Natural killer cell (primary cell): ENCODE results near the gene ZMIZ1. TPM values are rescaled to one million over a fixed set of nuclear protein-coding genes. Genes with fewer than 3 reads are reported as not detected.

ENCODE experiments used
- ATAC-seq, 3 donors: fragments of 150-1000 bp in 2 of 3; fragments of 200-7000 bp in 1 of 3; cut with Tn5 transposase; 1 replicate in 1 of 3; 2 replicates in 2 of 3; pipeline ENCODE4 v1.10.0; 2021; ENCODE audit warnings: mild to moderate bottlenecking in 2 of 3, moderate library complexity in 2 of 3
- DNase-seq, 2 donors: peaks; one replicate each; pipeline versions ENCODE4 v3.0.0 to v3.0.0-alpha.2; 2013 to 2021; ENCODE audit warnings: mixed read lengths in 1 of 2
- H3K27ac ChIP-seq: one replicate; pipeline ENCODE4 v1.5.1; 2013; ENCODE audit warnings: mild to moderate bottlenecking, low read length
- H3K27me3 ChIP-seq: one replicate; pipeline ENCODE4 v1.6.1; 2013; ENCODE audit warnings: low read length; ENCODE audit not compliant: control insufficient read depth, insufficient read depth
- H3K36me3 ChIP-seq: one replicate; pipeline ENCODE4 v1.6.1; 2013; ENCODE audit warnings: low read length; ENCODE audit not compliant: control insufficient read depth, insufficient read depth
- H3K4me1 ChIP-seq: one replicate; pipeline ENCODE4 v1.6.1; 2013; ENCODE audit warnings: low read length; ENCODE audit not compliant: control insufficient read depth, insufficient read depth
- H3K4me3 ChIP-seq: one replicate; pipeline ENCODE4 v1.5.1; 2013; ENCODE audit warnings: low read length
- H3K9me3 ChIP-seq: one replicate; pipeline ENCODE4 v1.6.1; 2013; ENCODE audit warnings: low read length; ENCODE audit not compliant: control insufficient read depth, insufficient read depth
- H3K27ac Mint-ChIP-seq, 2 donors: one replicate each; pipeline ENCODE4 v1.8.0; 2022; ENCODE audit warnings: mild to moderate bottlenecking in 2 of 2, mixed read lengths in 2 of 2, moderate library complexity in 1 of 2
- H3K27me3 Mint-ChIP-seq, 2 donors: one replicate each; pipeline ENCODE4 v1.8.0; 2022; ENCODE audit warnings: low read depth in 2 of 2, mixed read lengths in 2 of 2
- H3K36me3 Mint-ChIP-seq: one replicate; pipeline ENCODE4 v1.8.0; 2022; ENCODE audit warnings: mixed read lengths
- H3K4me1 Mint-ChIP-seq, 2 donors: one replicate each; pipeline ENCODE4 v1.8.0; 2022; ENCODE audit warnings: mixed read lengths in 2 of 2
- H3K4me3 Mint-ChIP-seq: one replicate; pipeline ENCODE4 v1.8.0; 2022; ENCODE audit warnings: mild to moderate bottlenecking, moderate library complexity, mixed read lengths
- H3K9me3 Mint-ChIP-seq, 2 donors: one replicate each; pipeline ENCODE4 v1.8.0; 2022; ENCODE audit warnings: mixed read lengths in 2 of 2
- WGBS: methylation state at CpG from one replicate; pipeline ENCODE4 v1.1.7; 2013; ENCODE audit warnings: missing lambda C conversion rate; ENCODE audit not compliant: insufficient coverage; 5-methylcytosine and 5-hydroxymethylcytosine counted together
- intact Hi-C: fragments of 100-400 bp; cut with micrococcal nuclease; formaldehyde crosslinking; loops from one replicate; pipeline ENCODE4 v1.14.2; 2022
- total RNA-seq, 4 donors: library from RNA; stranded (reverse); fragments of 120-200 nt in 1 of 4; gene quantifications; one replicate each; pipeline versions ENCODE4 v1.2.3 to v1.2.4, GENCODE V29; 2013 to 2022
- TF ChIP-seq, protein P1 (sequence below): fragments of 200-600 bp; IDR thresholded peaks from one replicate; pipeline ENCODE4 v1.8.0; 2022; ENCODE audit warnings: antibody characterized with exemption

The ZMIZ1 gene
- total RNA-seq, 3 donors from 2014 or later (not counting 1 experiment from before 2014, with no cell fraction given): 36.5 to 51.5 (median 37.9) TPM

DNA sequence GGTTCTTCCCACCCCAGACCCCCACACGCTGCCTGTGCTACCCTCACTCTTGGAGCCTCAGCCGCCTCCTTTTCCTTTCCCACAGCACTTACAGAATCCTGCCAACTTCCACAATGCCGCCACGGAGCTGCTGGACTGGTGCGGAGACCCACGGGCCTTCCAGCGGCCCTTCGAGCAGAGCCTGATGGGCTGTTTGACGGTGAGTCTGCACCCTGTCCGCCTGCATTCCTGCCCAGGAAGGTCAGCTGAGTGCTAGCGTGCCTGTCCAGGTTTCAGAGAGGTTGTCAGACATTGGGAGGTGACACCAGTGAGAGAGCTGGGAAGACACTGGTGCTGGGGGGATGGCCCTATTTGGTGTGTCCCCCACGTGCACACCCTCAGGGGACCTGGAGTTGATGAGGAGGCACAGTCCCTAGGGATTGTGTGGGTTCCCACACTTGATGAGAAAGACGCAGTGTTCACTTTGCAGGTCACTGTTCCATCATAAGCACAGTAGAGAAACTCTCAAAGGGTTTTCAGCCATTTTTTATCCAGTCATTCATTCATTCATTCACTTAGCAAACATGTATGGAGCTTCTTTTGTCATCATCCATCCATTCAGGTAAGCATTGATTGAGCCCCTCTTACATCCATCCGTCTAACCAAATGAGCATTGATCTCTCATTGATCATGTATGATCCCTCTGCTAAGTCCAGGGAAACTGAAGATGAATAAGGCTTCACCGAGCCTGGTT lies 139.7 kb downstream of the ZMIZ1 start:
- H3K36me3 Mint-ChIP-seq: no peaks in the 10 kb centered on the region
- peaks cover 0 to 7% of the 10 kb centered on the region in 2 donors for H3K4me1 Mint-ChIP-seq
- Histone ChIP-seq H3K27ac (no peak overlapping the region), H3K4me1 (no peaks in the 10 kb centered on the region), H3K4me3 (no peak overlapping the region), H3K9me3 (no peaks in the 10 kb centered on the region), H3K36me3 (peaks cover 11% of the 10 kb centered on the region), H3K27me3 (no peaks in the 10 kb centered on the region)
- ATAC-seq (no peak), DNase-seq (no peak)
- H3K9me3 Mint-ChIP-seq: no peaks in the 10 kb centered on the region
- H3K27me3 Mint-ChIP-seq: no peaks in the 10 kb centered on the region
- 95% methylated on average over 15 of the region's 15 CpGs for WGBS
- intact Hi-C loops: no loop called here
- TF ChIP-seq, protein P1, sequence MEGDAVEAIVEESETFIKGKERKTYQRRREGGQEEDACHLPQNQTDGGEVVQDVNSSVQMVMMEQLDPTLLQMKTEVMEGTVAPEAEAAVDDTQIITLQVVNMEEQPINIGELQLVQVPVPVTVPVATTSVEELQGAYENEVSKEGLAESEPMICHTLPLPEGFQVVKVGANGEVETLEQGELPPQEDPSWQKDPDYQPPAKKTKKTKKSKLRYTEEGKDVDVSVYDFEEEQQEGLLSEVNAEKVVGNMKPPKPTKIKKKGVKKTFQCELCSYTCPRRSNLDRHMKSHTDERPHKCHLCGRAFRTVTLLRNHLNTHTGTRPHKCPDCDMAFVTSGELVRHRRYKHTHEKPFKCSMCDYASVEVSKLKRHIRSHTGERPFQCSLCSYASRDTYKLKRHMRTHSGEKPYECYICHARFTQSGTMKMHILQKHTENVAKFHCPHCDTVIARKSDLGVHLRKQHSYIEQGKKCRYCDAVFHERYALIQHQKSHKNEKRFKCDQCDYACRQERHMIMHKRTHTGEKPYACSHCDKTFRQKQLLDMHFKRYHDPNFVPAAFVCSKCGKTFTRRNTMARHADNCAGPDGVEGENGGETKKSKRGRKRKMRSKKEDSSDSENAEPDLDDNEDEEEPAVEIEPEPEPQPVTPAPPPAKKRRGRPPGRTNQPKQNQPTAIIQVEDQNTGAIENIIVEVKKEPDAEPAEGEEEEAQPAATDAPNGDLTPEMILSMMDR: no peak
- peak overlapping the region in 1 of 2 donors; percentile 47 for H3K27ac Mint-ChIP-seq
- no peak overlapping the region for H3K4me3 Mint-ChIP-seq

DNA sequence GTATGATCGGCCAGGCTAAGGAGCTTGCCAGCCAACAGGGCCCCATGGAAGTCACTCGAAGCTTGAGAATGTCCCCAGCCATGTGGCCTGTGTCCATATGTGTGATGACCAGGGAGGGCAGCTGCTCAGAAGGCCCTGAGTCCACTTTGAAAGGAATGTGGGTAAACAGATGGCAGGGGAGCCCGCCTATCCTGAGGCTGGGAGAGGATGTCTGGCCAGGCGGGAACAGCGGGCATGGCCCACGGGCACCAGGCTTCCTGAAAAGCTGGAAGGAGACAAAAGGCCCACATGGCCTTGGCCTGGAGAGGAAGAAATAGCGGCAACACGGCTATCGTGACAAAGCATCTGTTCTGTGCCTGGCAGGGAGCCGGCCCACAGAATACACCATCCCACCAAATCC lies 140.6 kb downstream of the ZMIZ1 start:
- DNase-seq (no peak), ATAC-seq (no peak)
- H3K27ac ChIP-seq: no peak overlapping the region
- TF ChIP-seq, protein P1: no peak
- no peak overlapping the region for H3K4me3 ChIP-seq
- H3K9me3 ChIP-seq: no peaks in the 10 kb centered on the region
- Mint-ChIP-seq H3K36me3 (no peaks in the 10 kb centered on the region), H3K4me1 (peaks cover 0 to 2% of the 10 kb centered on the region in 2 donors), H3K9me3 (no peaks in the 10 kb centered on the region), H3K27ac (peak overlapping the region in 1 of 2 donors; percentile 47), H3K27me3 (no peaks in the 10 kb centered on the region), H3K4me3 (no peak overlapping the region)
- H3K4me1 ChIP-seq: no peaks in the 10 kb centered on the region
- intact Hi-C loops: no loop called here
- H3K36me3 ChIP-seq: peaks cover 11% of the 10 kb centered on the region
- WGBS: 96% methylated on average over 10 of the region's 10 CpGs
- H3K27me3 ChIP-seq: no peaks in the 10 kb centered on the region

DNA sequence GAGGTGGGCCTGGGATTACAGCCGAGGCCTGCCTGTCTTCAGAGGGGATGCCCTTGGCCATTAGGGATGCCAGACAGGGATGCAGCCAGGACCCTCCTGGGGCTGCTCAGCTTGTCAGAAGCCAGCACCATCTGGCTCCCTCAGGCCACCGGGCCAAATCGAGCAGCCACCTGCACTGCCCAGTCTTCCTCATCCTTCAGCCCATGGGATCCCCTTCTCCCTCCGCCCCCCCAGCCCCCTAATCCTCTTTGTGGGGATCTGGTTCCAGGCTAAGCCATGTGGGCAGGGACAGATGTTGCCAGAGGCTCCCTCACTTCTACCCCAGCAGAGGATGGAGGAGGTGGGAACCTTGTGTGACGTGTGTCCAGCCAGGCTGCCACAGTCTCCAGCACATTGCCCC lies 141.1 kb downstream of the ZMIZ1 start:
- no peaks in the 10 kb centered on the region for H3K27me3 Mint-ChIP-seq
- H3K4me3 ChIP-seq: no peak overlapping the region
- no peaks in the 10 kb centered on the region for H3K36me3 Mint-ChIP-seq
- no peaks in the 10 kb centered on the region for H3K9me3 Mint-ChIP-seq
- no peaks in the 10 kb centered on the region for H3K4me1 ChIP-seq
- peaks cover 11% of the 10 kb centered on the region for H3K36me3 ChIP-seq
- no peaks in the 10 kb centered on the region for H3K9me3 ChIP-seq
- H3K27me3 ChIP-seq: no peaks in the 10 kb centered on the region
- DNase-seq: no peak
- H3K4me1 Mint-ChIP-seq: no peaks in the 10 kb centered on the region
- H3K27ac ChIP-seq: no peak overlapping the region
- no peak overlapping the region for H3K4me3 Mint-ChIP-seq
- no peak overlapping the region for H3K27ac Mint-ChIP-seq
- ATAC-seq: no peak
- intact Hi-C loops: no loop called here
- 92% methylated on average over 5 of the region's 5 CpGs for WGBS
- TF ChIP-seq, protein P1: no peak

DNA sequence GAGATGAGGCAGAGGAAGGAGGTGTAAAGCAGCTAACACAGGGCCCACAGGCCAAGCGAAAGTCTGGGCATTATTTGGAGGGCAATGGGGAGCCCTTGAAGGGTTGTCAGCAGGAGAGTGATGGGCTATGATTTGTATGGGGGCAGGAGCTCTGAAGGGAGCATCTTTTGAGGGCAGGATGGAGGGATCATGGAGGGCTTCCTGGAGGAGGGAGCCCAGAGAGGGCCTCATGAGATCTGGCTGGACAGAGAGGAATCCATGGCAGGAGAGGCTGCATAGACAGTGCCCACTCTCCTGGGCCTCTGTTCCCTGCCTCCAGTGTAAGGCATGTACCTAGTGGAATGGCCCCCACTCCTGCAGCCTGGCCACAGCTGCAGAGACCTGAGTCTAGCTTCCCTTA lies 141.9 kb downstream of the ZMIZ1 start:
- Mint-ChIP-seq H3K36me3 (no peaks in the 10 kb centered on the region), H3K4me1 (no peaks in the 10 kb centered on the region), H3K4me3 (no peak overlapping the region), H3K27ac (peak overlapping the region in 1 of 2 donors; percentile 13), H3K27me3 (no peaks in the 10 kb centered on the region), H3K9me3 (no peaks in the 10 kb centered on the region)
- Histone ChIP-seq H3K4me1 (no peaks in the 10 kb centered on the region), H3K9me3 (no peaks in the 10 kb centered on the region), H3K4me3 (no peak overlapping the region), H3K36me3 (peaks cover 11% of the 10 kb centered on the region), H3K27me3 (no peaks in the 10 kb centered on the region), H3K27ac (no peak overlapping the region)
- no peak for ATAC-seq
- no peak for DNase-seq
- 94% methylated on average over 1 of the region's 1 CpG for WGBS
- TF ChIP-seq, protein P1: no peak
- intact Hi-C loops: no loop called here
